ENCODE data around the gene FMNL2.

The FMNL2 gene

DNA sequence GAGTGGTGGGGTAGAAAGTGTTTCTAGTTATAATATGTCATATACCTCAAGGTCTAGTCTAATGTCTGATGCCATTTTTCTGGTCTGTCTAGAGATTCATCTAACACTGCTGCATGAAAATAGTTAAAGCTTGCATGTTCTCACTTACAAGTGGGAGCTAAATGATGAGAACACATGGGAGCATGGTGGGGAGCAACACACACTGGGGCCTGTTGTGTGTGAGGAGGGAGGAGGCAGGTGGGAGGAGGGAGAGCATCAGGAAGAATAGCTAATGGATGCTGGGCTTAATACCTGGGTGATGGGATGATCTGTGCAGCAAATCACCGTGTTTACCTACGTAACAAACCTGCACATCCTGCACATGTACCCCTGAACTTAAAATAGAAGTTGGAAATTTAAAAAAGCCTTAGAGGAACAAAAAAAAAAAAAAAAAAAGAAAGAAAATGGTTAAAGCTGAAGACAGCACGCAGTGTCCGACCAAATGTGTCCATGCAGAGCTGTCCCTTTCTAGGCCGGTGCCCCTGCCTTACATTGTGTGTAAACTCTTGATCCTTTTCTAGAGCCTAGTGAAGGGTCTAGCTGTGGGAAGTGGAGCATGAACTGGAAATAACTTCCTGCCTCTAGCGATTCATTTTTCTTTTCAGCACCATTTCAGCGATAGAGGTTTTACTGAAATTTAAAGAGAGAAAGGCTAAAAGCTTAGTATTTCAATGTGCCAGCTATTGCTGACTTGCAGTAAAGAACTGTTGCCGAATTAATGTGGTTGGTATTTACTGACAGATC lies 94.0 kb downstream of the FMNL2 start:
- DNase-seq, result no peak

DNA sequence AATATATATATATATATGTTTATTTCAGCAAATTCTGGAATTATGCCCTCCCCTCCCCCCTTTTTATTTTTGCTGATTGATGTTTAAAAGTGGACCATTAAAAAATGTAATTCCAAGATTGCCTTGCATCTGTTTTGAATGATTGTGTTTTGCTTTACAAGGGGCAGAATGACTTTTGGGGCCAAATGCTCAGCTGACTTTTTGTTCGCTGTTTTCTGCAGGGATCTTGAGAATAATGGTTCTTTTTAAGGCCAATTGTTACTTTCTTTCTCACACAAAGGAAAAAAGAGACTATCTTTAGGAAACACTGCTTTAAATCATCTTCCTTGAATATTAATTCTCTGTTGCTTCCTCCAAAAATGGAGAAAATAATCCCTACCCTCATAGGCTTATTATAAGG lies 95.9 kb downstream of the FMNL2 start:
- DNase-seq, result no peak

DNA sequence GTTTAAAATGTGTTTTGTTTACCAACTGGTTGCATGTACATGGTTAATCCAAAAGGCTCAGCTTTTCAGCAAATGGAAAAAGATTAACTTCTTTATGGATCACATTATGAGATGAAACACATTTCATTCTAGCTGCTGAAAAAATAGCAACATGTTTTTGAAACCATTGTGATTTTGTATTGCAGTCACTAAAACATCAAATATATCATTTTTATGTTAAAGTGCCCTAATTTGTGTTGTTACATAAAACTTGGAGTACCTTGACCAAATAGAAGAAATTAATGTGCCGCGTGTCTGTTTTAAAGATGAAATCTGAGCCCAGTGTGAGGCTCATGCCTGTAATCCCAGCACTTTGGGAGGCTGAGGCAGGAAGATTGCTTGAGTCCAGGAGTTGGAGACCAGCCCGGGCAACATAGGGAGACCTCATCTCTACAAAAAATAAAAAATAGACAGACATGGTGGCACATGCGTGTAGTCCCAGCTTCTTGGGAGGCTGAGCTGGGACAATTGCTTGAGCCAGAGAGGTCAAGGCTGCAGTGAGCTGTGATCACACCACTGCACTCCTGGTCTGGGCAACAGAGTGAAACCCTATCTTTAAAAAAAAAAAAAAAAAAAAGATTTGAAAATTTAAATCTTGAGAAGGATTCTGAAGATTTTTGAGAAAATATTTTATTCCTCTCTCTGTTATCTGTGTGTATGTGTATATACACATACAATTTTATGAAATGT lies 96.6 kb downstream of the FMNL2 start:
- no peak for DNase-seq

DNA sequence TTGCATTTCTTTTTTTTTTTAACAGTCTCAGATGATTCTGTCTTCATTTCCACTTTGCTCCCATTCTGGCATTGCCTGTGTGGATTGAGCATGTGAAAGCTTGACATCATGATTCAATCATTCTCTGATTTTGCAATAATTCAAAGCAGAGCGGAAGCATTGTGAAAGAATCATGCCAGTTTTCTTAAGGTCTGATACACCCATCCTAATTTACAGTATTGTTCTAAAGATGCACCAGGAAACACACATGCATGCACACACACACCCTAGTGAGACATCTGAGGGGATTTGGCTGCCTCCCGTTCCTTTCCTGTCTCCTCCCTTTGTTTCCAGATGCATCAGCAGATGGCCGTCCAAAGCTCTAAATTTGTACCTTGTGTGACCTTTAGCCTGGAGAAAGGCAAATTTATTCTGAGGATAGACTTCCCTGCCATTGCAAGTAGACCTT lies 97.3 kb downstream of the FMNL2 start:
- no peak for DNase-seq

DNA sequence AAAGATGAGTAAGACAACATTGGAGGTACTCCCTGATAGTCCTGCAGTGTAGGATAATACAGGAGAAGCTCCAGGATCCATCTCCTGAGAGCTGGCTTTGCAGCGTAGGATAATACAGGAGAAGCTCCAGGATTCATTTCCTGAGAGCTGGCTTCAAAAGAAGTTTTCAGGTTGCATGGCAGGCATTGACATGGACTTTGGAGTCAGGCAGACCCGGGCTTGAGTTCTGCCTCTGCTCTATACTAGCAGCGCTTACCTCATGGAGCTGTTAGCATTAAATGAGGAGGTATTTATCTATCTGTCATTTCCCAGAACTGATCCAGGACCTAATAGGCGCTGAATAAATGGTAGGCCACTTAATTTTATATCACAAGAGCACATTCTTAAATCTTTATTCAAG lies 97.8 kb downstream of the FMNL2 start:
- no peak for DNase-seq

DNA sequence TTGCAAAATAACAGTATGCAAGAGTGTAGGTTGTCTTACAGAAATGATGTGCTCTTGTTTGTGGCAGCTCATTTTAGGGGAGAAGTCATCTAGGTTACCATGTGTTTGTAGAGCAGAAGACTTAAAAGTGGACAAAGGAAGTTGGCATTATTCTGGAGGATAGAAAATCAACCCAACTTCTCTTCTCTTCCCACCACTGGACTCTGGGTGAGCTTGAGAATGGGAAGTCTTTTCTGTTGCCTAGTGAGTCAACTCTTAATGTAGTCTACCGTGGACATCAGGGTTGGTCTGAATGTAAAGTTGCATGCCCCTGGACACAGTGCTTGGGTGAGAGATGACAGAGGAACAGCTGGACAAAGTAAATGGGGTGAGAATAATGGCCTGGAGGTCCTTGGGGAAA lies 98.3 kb downstream of the FMNL2 start:
- no peak for DNase-seq

DNA sequence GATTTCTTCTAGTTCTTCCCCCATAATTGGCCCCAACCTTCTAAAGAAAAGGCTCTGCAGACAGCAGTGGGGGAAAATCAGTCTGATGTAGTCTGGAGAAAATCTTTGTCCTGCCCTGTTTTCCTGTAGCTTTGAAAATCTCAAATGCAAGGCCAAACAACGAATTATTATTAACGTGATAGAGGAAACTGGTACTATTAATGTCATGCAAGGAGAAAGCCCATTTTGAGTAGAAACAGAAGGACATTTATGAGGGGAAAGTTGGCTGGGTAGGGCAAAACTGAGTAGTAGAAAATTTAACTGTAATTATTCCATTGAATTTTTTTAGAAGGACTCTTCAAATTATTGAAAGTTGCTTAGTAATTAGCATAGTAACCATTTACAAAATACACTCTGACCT lies 98.8 kb downstream of the FMNL2 start:
- no peak for DNase-seq

DNA sequence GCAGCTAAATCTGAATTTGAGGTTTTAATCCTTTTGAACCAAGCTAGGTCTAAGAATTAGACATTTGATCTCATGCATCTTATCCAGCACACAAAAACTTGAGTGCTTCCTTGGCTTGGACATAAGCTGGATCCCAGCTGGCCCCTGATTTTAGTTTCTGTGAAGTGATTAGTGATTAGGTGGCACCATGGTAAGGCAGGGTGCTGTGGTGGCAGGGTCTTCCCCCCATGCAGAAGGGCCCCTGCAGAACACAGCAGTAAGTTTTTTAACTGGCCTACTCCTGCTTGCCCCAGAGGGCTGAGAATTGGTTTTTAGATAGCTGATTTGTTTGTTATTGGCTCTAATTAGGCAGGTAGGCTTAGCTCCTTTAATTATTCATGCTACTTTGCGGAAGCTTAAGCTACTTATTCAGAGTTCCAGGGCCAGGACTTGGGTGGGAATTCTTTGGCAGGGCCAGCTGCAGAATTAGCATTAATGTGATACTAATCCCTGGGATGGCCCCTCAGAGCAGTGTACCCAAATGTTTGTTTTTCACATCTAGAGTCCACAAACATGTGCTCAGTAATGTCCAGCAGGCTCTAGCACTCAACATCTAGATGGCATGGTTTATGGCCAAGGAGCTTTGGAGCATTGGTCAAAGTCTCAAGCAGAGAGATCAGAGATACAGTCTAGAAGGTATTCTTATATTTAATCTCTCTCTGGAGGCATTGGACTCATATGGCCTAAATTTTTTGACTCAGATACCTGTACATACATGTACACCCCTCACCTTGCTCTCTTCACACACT lies 99.6 kb downstream of the FMNL2 start:
- DNase-seq, result no peak

DNA sequence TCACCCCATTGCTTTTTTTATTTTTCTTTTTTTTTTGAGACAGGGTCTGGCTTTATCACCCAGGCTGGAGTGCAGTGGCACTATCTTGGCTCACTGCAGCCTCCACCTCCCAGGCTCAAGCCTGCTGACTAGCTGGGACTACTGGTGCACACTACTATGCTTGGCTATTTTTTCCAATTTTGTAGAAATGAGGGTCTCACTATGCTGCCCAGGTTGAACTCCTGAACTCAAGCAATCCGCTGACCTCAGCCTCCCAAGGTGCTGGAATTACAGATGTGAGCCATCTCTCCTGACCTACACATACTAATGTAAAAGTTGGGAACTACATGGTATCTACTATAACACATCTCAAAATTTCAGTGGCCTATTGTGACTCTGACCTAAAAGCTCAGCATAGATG lies 101.2 kb downstream of the FMNL2 start:
- DNase-seq, result no peak

DNA sequence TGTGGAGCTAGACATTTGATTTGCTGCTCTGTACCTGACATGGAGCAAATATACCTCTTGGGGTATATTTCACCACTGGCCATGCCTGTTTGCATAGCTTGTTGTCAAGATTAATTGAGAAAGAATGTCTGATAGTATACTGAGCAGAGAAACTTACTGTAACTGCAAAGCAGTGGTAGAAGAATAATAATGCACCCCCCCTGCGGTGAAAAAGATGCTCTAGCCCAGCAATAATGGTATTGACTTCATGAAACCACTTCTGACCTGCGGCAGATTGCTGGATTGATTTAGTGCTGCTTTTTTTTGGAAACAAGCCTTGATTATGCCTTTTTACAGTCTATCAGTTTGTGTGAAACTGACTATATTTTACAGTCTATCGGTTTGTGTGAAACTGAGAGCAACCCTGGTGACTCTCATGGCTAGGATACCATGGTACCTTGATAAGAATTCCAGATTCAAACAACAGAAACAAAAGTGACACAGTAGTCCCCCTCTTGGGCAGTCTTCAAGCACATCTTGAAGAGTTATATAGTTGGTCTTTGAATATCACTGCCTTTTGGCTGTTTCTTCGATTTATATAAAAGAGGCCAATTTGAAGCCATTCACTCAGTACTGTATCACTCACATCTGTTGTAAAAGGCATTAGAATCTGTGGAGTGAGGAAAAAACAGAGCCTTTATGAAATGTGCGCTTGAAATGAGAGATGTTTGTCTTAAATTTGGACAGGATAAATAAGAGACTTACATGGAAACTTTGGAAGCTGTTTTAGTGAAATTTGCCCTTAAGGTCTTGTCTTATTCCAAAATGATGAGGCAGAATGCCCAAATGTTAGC lies 102.5 kb downstream of the FMNL2 start:
- no peak for DNase-seq

DNA sequence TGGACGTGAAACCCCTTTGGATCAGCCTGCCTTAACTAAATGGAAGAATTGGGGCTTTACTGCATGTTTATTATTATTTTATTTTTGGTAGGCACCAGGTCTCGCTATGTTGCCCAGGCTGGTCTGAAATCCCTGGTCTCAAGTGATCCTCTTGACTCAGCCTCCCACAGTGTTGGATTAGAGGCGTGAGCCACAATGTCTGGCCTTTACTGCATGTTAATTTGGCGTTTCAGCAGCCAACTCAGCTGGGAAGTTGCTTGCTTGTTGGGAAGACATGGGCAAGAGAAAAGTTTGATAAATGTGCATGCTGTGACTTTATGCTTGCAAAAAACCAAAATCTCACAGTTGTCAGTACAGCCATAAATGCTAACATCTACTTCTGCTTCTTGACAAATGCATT lies 105.1 kb downstream of the FMNL2 start:
- DNase-seq, result no peak

DNA sequence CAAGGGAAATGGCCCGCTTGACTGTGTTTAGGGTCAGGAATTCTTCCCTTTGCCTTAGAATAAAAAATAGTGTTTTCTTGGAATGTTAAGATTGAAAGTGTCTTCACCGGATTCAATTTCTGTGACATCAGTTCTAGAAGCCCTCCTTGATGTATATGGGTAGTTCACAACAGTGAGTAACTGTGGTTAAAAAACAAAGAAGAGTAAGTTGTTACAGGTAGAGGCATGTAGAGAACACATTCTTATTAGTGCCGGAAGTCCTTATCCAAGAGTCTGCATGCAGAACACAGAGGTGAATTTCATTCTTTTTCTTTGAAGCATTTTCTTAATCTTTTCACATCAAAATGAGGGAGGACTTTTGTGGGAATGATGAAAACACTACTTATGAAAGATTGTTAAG lies 105.5 kb downstream of the FMNL2 start:
- no peak for DNase-seq

DNA sequence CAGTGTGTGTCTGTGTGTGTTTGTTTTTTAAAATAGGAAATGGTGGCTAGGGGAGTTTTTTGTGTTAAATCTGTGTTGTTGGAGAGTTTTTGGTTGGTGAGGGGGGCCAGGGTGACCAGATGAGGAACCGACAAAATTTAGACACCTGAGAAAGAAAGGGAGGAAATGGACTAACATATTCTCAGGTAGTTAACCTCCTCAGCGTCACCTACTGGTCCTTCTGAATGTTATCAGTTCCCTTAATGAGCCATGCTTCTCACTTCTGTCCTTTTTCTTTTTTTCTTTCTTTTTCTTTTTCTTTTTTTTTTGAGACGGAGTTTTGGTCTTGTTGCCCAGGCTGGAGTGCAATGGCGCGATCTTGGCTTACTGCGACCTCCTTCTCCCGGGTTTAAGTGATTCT lies 107.0 kb downstream of the FMNL2 start:
- DNase-seq, result no peak

DNA sequence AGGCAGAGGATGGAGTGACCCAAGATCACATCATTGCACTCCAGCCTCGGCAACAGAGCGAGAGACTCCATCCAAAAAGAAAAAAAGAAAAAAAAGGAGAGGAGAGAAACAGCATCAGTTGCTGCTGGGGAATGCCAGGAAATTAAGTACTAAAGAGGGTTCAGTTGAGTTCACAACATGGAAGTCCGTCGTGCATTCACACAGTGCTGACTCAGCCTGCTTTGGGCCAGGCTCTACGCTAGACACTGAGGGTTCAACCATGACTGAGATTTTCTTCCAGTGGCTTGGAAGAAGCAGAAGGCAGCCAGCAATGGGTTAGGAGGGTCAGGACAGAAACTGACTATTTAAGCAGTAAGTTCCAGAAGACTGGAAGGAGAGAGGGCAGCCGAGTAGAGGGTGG lies 108.8 kb downstream of the FMNL2 start:
- no peak for DNase-seq

DNA sequence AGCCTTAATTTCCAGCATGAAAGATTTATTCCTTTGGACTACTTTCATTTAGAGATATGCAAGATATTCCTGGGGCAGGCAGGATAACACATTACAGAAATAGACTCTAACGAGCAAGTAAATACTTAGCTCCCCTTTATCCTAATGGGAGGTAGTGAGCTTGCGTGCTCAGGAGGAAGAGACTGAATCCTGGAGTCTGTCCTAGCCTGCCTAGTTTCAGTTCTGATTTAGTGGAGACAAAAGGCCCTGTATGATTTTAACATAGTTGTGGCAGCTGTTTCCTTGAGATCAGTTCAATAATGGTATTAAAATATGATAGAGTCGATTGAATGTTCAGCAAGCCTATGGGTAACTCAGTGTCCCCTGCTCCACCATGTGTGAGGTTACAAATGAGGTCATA lies 109.5 kb downstream of the FMNL2 start:
- DNase-seq, result no peak

DNA sequence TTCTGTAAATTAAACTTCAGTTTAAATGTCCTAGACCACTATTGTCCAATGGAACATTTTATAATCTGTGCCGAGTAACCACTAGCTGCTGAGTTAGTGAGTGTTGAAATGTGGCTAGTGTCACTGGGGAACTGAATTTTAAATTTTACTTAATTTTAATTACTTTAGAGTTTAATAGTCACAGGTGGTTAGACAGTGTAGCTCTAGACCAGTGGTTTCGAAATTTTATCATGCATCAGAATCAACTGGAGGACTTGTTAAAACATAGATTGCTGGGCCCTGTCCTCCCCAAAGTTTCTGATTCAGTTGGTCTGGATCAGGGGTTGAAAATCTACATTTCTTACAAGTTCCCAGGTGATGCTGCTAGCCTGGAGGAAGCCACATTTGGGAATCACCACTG lies 110.4 kb downstream of the FMNL2 start:
- no peak for DNase-seq

DNA sequence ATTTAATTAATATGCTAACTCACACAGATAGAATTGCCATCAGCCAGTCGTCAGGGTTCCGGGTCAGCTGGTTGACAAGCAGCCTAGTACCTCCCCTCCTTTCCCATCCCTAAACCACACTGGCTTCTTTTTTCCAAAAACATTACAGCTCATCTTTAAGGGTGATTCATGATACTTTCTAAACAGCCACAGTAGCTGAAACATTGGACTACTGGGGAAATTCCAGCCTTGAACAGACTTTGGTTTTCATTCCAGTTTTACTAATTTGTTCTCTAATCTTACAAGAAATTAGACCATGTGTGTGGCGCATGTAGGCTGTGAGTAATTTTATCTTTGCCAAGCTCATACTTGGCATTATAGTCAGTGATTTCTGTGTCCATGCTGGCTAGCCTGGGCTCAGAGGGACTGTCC lies 110.8 kb downstream of the FMNL2 start:
- DNase-seq, result no peak

DNA sequence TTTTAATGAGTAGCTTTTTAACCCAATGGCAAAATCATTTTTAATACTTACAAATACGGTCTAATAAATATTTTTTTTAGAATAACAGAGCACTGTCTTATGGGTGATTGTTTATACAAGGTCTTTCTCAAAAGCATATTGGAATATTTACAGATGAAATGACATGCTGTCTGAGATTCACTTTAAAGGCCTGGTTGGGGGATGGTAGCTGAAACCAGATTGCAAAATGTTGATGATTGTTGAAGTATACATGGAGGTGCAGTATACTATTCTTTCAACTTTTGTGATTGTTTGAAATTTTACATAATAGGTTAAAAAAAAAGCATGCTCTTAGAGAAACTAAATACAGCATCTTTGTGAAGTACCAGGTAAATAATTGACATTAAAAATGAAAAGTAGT lies 111.2 kb downstream of the FMNL2 start:
- DNase-seq, result no peak

DNA sequence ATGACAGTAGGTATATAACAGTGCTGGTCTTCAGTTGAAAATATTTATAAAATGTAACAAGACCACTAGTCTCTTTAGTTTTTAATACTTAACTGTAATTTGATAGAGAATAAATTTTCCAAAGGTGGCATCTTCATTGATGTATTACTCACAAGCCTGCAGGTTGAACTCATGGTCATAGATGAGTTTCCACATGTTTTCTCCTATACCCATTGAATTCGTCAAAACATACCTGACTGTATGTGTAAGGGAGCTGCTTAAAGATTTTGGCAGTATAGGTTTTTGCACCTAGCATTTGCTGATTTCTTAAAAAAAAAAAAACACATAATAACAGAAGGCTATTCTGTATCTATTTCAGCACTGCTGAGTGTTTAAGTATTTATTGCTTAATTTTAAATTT lies 112.9 kb downstream of the FMNL2 start:
- no peak for DNase-seq

DNA sequence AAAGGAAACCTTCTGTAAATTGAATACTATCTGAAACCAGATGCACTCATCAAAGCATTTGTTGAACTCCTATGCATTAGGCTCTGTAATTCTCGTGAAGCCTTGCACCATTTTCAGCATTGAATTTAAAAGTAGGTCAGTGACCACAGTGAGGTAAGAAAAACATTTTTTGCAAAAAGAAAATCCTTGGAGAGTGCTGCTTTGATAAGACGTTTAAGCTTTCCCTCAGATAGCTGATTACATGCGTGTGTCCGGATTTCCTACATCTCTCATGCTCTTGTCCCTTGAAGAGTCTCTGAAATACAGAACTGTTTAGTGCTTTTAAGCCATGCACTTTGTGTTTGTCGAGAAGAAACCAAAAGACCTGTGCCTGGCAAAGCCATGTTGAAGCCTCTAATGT lies 113.6 kb downstream of the FMNL2 start:
- no peak for DNase-seq

DNA sequence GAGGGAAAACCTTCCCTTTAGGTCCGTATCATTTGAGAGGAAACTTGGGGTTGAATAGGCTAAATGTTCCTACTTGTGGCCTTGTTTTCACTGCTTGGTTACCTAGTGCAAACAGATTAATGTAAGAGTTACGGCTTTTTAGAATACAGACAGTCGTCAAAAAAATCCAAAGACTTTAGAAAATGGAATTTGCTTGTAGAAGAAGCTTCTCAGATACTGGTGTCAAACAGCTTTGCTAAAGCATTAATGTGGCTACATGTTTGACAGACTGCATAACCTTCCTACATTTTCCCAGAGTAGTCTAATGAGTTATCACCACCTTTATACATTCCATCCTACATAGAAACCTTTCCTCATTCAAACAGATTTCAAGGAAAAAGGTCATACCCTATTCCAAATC lies 114.6 kb downstream of the FMNL2 start:
- no peak for DNase-seq

DNA sequence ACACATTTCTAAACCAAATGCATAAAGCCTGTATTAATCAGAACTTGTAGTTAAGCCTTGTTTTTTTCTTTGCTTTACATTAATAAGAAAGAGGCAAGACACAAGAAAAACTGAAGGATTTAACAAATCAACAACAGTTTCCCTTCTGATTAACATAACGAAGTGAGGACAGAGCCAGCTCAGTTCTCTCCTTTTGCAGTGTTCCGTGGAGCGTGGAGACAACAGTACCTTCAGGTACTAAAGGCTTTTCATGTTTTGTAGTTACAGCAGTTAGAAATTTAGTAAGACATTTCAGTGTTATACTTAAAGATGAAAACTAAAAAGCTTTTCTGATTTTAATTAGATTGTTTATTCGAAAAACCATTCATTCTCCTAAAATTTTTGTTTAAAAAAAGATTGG lies 115.2 kb downstream of the FMNL2 start:
- no peak for DNase-seq

Measured in activated CD8-positive, alpha-beta memory T cell treated with anti-CD3 and anti-CD28 coated beads, Interleukin-2, amount 50 U/mL, for 4 hours (primary cell).